NCI-H1105 treated with DMSO at 0.1 percent for 48 hours (cell line): Measurements from ENCODE around the gene RPTOR.
"Not testable (repeated sequence)": the region's sequence is repeated elsewhere in the genome, so short reads cannot be mapped to it uniquely, and the experiment has no call there.

Experiments used
- DNase-seq: peaks from one replicate; lab custom pipeline; 2025; lab: John Stamatoyannopoulos, UW

Gene RPTOR

DNA sequence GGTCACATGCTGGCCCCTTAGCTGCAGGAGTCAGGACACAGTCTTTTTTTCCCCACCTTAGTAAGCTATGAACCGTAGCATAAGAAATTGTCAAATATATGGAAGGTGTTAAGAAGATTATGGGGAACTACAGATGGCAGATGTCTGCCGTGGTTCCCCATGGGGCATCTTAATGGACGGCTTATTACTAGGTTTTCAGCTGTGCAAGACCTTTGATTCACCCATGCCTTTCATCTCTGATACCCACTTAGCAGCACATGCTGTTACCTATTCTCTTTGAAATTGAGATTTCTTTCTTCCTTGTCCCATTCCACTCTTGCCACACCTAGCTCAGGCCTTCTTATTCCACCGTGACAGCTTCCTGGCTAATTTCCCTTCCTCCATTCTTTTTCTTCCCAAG is 70.7 kb downstream of the RPTOR start:
- no peak for DNase-seq

DNA sequence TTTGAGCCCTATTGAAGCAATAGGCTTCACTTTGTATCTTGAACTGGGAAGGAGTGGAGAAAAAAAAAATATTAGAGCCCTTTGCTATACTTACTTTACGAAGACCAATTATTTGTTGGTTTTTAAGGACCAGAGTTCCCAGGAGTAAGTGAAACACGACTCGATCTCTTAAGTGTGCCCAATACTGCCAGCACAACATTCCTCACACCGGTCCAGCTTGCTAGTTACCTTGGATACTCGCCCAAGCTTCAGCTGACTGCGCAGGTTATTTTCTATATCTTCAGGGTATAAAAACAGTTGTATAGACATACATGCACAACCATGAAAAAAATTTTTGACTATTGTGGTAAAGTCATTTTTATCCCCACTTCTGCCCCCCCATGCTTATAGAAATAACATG is 72.1 kb downstream of the RPTOR start:
- DNase-seq: no peak

- DNase-seq: no peak
Observed at GRCh38 chr17:80618304-80618703, 73.7 kb downstream of the RPTOR start.

GRCh38 chr17:80619535-80620235 is 75.0 kb downstream of the RPTOR start:
- DNase-seq: no peak

DNA sequence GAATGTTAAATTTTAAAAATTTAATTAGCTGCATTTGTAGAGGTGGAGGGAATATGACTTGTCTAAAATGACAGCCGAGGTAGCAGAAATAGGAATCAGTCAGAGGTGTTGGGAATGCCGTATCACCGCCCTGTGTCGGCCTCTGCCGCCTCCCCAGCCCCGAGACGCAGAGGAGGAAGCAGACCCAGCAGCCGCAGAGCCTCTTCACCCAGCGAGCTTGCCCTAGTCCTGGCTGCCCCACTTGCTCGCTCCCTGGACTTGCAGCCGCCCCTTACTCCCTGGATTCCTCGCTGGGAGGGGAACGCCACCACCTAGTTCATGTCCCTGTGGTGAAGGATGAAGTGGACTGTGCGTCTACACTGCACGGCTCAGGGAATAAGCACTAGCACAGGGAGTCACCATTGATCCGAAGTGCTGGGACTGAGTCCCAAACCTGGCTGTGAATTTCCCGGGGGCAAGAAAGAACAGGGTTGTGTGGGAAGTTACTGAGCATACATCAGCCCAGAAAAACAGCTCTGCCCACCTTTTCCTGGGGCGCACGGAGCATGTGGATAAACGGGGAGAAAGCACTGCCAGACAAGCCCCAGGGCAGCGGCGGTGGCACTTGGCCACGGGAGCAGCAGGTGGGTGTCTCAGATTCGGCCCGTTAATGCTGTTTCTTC is 76.8 kb downstream of the RPTOR start:
- no peak for DNase-seq

- no peak for DNase-seq
Observed at GRCh38 chr17:80621997-80622357, 77.3 kb downstream of the RPTOR start.

DNA sequence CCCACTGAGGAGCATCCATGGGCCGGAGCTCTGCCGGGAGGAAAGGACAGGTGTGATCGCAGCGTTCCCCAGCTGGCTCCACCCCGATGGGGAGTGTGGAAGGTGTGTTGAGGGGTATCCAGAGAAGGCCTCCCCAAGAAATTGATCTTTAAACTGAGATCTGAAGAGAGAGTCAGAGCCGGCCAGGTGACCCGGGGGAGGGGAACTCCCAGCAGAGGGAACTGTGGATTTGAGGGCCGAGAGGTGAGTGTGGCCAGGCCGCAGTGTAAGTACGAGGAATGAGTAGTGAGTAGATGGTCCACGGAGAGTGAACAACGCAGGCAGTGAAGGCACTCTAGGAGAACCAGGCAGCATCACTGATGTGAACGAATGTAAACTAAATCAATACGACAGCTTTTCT is 80.2 kb downstream of the RPTOR start:
- DNase-seq: no peak

- DNase-seq: no peak
Observed at GRCh38 chr17:80625627-80626026, 81.0 kb downstream of the RPTOR start.

DNA sequence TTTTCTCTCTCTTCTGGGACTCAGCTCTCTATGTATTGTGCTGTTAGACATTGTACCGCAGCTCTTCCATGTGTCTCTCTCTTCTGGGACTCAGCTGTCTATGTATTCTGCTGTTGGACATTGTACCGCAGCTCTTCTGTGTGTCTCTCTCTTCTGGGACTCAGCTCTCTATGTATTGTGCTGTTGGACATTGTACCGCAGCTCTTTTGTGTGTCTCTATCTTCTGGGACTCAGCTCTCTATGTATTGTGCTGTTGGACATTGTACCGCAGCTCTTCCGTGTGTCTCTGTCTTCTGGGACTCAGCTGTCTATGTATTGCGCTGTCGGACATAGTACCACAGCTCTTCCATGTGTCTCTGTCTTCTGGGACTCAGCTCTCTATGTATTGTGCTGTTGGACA is 84.2 kb downstream of the RPTOR start:
- DNase-seq: not testable (repeated sequence)

- DNase-seq: no peak
Observed at GRCh38 chr17:80629298-80630028, 84.8 kb downstream of the RPTOR start.

DNA sequence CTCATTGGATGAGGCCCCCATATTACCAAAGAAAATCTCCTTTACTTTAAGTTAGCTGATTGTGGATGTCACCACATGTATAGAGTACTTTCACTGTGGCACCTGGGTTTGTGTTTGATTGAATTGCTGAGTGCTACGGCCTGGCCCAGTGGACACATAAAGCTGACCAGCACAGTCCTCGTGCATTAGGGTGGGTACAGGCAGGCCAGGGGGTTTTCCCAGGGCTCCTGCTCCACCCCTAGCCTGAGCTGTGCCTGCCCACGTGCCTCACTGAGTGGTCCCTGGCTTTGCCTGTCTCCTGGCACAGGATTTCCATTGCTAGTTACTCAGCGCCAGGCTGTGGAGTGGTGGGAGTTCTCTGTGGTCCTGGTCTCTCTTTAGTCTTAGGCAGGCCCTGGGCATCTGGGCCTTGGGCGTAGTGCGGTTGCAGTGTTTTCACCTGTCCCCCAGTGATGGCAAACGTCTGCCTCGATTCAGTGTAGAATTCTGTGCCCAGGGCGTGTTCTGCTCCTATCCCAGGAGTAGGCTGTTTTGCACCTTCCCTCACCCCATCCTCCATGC is 86.0 kb downstream of the RPTOR start:
- DNase-seq: no peak

GRCh38 chr17:80631142-80632045 is 86.8 kb downstream of the RPTOR start:
- DNase-seq: no peak

GRCh38 chr17:80632046-80632581 is 87.5 kb downstream of the RPTOR start:
- DNase-seq: no peak

DNA sequence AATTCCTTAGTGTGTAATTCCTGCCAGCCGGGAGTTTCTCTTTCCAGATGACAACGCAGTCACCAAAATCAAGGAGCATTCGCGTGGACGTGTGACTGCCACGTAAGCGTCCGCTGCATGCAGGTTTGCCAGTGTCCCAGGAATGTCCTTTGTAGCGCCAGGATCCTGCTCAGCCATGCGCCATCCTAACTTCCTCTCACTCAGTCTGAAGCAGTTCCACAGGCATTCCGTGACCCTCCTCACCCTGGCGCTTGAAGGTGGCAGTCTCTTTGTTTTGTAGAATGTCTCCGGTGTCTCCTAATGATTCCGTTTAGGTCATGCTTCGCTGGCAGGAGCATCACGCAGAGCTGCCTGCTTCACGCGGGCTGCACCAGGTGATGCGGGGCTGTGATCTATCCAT is 88.6 kb downstream of the RPTOR start:
- no peak for DNase-seq

DNA sequence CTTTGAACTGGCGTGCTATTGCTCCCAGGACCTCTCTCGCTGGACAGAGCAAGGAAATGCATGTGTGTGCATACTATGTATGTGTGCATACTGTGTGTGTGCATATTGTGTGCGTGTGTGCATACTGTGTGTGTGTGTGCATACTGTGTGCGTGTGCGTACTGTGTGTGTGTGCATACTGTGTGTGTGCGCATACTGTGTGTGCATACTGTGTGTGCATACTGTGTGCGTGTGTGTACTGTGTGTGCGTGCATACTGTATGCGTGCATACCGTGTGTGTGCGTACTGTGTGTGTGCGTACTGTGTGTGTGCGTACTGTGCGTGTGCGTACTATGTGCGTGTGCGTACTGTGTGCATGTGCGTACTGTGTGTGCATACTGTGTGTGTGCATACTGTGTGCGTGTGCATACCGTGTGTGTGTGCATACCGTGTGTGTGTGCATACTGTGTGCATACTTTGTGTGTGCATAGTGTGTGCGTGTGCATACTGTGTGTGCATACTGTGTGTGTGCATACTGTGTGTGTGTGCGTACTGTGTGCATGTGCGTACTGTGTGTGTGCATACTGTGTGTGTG is 89.4 kb downstream of the RPTOR start:
- DNase-seq: no peak

DNA sequence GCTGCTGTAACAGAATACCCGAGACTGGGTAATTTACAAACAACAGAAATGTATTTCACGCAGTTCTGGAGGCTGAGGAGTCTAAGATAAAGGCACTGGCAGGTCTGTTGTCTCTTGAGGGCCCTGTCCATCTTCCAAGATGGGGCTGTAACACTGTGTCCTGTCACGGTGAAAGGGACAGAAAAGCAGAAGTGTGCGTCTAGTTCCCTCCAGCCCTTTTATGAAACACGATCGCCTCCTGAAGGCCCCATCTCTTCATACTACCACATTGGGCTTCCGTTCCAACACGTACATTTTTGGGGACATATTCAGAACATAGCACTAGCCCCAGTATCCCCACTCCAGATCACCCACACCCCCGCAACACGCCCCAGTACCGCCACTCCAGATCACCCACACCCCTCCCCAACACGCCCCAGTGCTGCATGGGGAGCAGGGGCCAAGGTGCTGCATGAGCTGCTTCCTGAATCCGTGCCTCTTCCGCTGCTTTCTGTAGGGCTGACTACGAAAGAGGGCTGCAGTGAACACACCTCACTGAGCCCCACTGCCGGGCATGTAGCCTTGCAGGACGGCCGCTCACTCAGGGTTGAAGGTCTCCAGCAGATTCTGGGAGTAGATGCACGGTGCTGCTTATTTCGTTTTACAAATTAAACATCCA is 91.9 kb downstream of the RPTOR start:
- DNase-seq: no peak

- no peak for DNase-seq
Observed at GRCh38 chr17:80637048-80637781, 92.6 kb downstream of the RPTOR start.

DNA sequence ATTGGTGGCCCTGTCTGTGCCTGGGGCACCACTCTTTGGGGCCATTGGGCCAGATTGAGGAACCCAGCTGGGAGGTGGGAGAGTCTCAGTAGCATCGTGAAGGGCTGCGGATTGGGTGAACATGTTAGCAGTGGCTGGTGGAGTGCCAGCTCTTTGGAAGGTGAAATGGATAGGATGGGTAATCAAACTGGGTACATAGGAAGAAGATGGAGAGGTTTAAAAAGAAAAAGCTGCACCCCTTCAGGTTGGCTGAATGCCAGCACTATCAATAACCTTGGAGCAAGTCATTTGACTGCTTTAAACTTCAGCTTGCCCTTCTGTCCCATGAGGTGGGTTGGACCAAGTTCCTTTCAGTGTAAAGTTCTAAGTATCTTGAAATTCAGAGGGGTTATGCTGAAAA is 95.0 kb downstream of the RPTOR start:
- DNase-seq: no peak

- DNase-seq: no peak
Observed at GRCh38 chr17:80640366-80641084, 95.9 kb downstream of the RPTOR start.
